Liver (tissue), 3 donors: ENCODE data around the gene SRSF3.

Experiments
- ATF3 ChIP-seq: IDR thresholded peaks from 2 replicates; pipeline ENCODE4 v1.6.1; 2016; ENCODE audit warnings: antibody characterized with exemption
- FOXA1 ChIP-seq: IDR thresholded peaks from 2 replicates; pipeline ENCODE4 v1.6.1; 2016; ENCODE audit warnings: antibody characterized with exemption
- FOXA2 ChIP-seq: IDR thresholded peaks from 2 replicates; pipeline ENCODE4 v1.6.1; 2016; ENCODE audit warnings: antibody characterized with exemption
- GABPA ChIP-seq, 2 donors: IDR thresholded peaks in 1 of 2; conservative IDR thresholded peaks in 1 of 2; 2 replicates each; pipeline ENCODE4 v1.6.1; 2016; ENCODE audit warnings: antibody characterized with exemption in 2 of 2, mild to moderate bottlenecking in 1 of 2, moderate library complexity in 1 of 2
- JUND ChIP-seq, 2 donors: IDR thresholded peaks; 2 replicates each; pipeline ENCODE4 v1.6.1; 2016; ENCODE audit warnings: antibody characterized with exemption in 2 of 2
- RAD21 ChIP-seq, 2 donors: IDR thresholded peaks; 2 replicates each; pipeline ENCODE4 v1.6.1; 2016; ENCODE audit warnings: antibody characterized with exemption in 2 of 2, mild to moderate bottlenecking in 2 of 2
- TAF1 ChIP-seq: conservative IDR thresholded peaks from 2 replicates; pipeline ENCODE4 v1.6.1; 2016; ENCODE audit warnings: antibody characterized with exemption, mild to moderate bottlenecking
- TF ChIP-seq, protein P1 (sequence below): fragments of 150-350 bp; IDR thresholded peaks from 2 replicates; pipeline ENCODE4 v1.5.1; 2017; ENCODE audit warnings: improper control_type of control experiment, low read depth, low read length; ENCODE audit not compliant: missing input control
- donor health status: healthy.
- donor health status: healthy.

- TF ChIP-seq, protein P1, sequence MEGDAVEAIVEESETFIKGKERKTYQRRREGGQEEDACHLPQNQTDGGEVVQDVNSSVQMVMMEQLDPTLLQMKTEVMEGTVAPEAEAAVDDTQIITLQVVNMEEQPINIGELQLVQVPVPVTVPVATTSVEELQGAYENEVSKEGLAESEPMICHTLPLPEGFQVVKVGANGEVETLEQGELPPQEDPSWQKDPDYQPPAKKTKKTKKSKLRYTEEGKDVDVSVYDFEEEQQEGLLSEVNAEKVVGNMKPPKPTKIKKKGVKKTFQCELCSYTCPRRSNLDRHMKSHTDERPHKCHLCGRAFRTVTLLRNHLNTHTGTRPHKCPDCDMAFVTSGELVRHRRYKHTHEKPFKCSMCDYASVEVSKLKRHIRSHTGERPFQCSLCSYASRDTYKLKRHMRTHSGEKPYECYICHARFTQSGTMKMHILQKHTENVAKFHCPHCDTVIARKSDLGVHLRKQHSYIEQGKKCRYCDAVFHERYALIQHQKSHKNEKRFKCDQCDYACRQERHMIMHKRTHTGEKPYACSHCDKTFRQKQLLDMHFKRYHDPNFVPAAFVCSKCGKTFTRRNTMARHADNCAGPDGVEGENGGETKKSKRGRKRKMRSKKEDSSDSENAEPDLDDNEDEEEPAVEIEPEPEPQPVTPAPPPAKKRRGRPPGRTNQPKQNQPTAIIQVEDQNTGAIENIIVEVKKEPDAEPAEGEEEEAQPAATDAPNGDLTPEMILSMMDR, result no peak
- TF ChIP-seq RAD21 (IDR thresholded peaks at IDR 0.05) (no peak), ATF3 (no peak), FOXA1 (no peak), TAF1 (no peak), JUND (IDR thresholded peaks at IDR 0.05) (no peak), GABPA (IDR thresholded peaks at IDR 0.05 in 1 of 2, conservative IDR thresholded peaks at IDR 0.05 in 1 of 2) (no peak), FOXA2 (no peak)
These were observed 37.9 kb upstream of the SRSF3 start for GRCh38 chr6:36556281-36556680.
